ENCODE measurements around the gene PHKG2. TPM values are rescaled to one million over a fixed set of nuclear protein-coding genes. Genes with fewer than 3 reads are reported as not detected.

Gene PHKG2
- total RNA-seq, 1 donor from 2014 or later, result 31.1 TPM

- Mint-ChIP-seq H3K36me3 (ENCODE audit: unreplicated experiment) (peaks cover 56% of the 10 kb centered on the region), H3K4me1 (ENCODE audit: unreplicated experiment) (no peaks in the 10 kb centered on the region), H3K27me3 (ENCODE audit: unreplicated experiment) (no peaks in the 10 kb centered on the region), H3K9me3 (ENCODE audit: unreplicated experiment) (no peaks in the 10 kb centered on the region), H3K27ac (ENCODE audit: unreplicated experiment) (no peak overlapping the region), H3K4me3 (ENCODE audit: unreplicated experiment) (no peak overlapping the region)
- TF ChIP-seq CTCF (IDR thresholded peaks at IDR 0.05), result no peak
- no peak for DNase-seq (ENCODE audit: extremely low spot score, unreplicated experiment)
Measured at GRCh38 chr16:30728321-30728720, 19.9 kb upstream of the PHKG2 start.

- H3K27me3 Mint-ChIP-seq (ENCODE audit: unreplicated experiment), result no peaks in the 10 kb centered on the region
- DNase-seq (ENCODE audit: extremely low spot score, unreplicated experiment), result no peak
Measured at GRCh38 chr16:30728899-30729672, 19.1 kb upstream of the PHKG2 start.

GRCh38 chr16:30731411-30731810 lies 16.8 kb upstream of the PHKG2 start:
- Mint-ChIP-seq H3K4me1 (ENCODE audit: unreplicated experiment) (no peaks in the 10 kb centered on the region), H3K4me3 (ENCODE audit: unreplicated experiment) (no peak overlapping the region), H3K27me3 (ENCODE audit: unreplicated experiment) (no peaks in the 10 kb centered on the region), H3K36me3 (ENCODE audit: unreplicated experiment) (peaks cover 55% of the 10 kb centered on the region), H3K9me3 (ENCODE audit: unreplicated experiment) (no peaks in the 10 kb centered on the region), H3K27ac (ENCODE audit: unreplicated experiment) (no peak overlapping the region)
- TF ChIP-seq CTCF (IDR thresholded peaks at IDR 0.05), result no peak
- DNase-seq (ENCODE audit: extremely low spot score, unreplicated experiment), result no peak

More at GRCh38 chr16:30728899-30729672, 19.1 kb upstream of the PHKG2 start:
- Mint-ChIP-seq H3K4me1 (ENCODE audit: unreplicated experiment) (no peaks in the 10 kb centered on the region), H3K9me3 (ENCODE audit: unreplicated experiment) (no peaks in the 10 kb centered on the region), H3K4me3 (ENCODE audit: unreplicated experiment) (no peak overlapping the region), H3K36me3 (ENCODE audit: unreplicated experiment) (peaks cover 52% of the 10 kb centered on the region), H3K27ac (ENCODE audit: unreplicated experiment) (no peak overlapping the region)
- no peak for TF ChIP-seq CTCF (IDR thresholded peaks at IDR 0.05)

GRCh38 chr16:30736995-30737793 lies 11.0 kb upstream of the PHKG2 start:
- Mint-ChIP-seq H3K27ac (ENCODE audit: unreplicated experiment) (no peak overlapping the region), H3K4me1 (ENCODE audit: unreplicated experiment) (peaks cover 20% of the 10 kb centered on the region), H3K4me3 (ENCODE audit: unreplicated experiment) (no peak overlapping the region), H3K36me3 (ENCODE audit: unreplicated experiment) (peaks cover 64% of the 10 kb centered on the region), H3K27me3 (ENCODE audit: unreplicated experiment) (no peaks in the 10 kb centered on the region), H3K9me3 (ENCODE audit: unreplicated experiment) (no peaks in the 10 kb centered on the region)
- no peak for DNase-seq (ENCODE audit: extremely low spot score, unreplicated experiment)
- no peak for TF ChIP-seq CTCF (IDR thresholded peaks at IDR 0.05)
